ENCODE measurements around the gene SETDB1.

DNA sequence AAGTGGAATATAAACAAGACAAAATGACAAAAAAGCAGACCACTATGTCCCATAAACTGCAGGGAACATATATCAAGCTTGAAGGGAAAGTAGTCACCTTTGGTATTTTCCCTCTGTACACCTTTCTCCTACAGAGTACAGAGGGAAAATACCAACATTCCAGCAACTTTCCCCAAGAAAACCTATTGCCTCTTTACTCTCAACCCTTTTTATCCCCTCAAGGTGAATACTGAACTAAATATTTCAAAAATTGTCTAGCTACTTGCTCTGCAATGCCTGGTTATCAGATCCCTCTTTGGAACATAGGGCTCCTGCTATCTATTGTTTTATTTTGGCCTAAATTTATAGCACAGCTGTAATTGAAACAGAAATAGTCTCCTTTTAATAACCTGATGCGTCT, 23.4 kb upstream of the SETDB1 start:
- TF ChIP-seq EZH2 (IDR thresholded peaks at IDR 0.05) = no peak
- TF ChIP-seq, protein P1, sequence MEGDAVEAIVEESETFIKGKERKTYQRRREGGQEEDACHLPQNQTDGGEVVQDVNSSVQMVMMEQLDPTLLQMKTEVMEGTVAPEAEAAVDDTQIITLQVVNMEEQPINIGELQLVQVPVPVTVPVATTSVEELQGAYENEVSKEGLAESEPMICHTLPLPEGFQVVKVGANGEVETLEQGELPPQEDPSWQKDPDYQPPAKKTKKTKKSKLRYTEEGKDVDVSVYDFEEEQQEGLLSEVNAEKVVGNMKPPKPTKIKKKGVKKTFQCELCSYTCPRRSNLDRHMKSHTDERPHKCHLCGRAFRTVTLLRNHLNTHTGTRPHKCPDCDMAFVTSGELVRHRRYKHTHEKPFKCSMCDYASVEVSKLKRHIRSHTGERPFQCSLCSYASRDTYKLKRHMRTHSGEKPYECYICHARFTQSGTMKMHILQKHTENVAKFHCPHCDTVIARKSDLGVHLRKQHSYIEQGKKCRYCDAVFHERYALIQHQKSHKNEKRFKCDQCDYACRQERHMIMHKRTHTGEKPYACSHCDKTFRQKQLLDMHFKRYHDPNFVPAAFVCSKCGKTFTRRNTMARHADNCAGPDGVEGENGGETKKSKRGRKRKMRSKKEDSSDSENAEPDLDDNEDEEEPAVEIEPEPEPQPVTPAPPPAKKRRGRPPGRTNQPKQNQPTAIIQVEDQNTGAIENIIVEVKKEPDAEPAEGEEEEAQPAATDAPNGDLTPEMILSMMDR (IDR thresholded peaks at IDR 0.05) = no peak

Measured in neural progenitor cell (in vitro differentiated cells).